HG03064 (cell line): ENCODE measurements around the gene CLIC4.
"Not testable (repeated sequence)": the region's sequence is repeated elsewhere in the genome, so short reads cannot be mapped to it uniquely, and the experiment has no call there.

Experiments used
- ATAC-seq: cut with Tn5 transposase; IDR thresholded peaks from one replicate; pipeline ENCODE4 v1.9.1; 2021; ENCODE audit warnings: low read depth; ENCODE audit not compliant: unreplicated experiment

Gene CLIC4

GRCh38 chr1:24803220-24803619, 58.0 kb downstream of the CLIC4 start:
- no peak for ATAC-seq

GRCh38 chr1:24803987-24804530, 58.8 kb downstream of the CLIC4 start:
- no peak for ATAC-seq

GRCh38 chr1:24805534-24806301, 60.5 kb downstream of the CLIC4 start:
- no peak for ATAC-seq

DNA sequence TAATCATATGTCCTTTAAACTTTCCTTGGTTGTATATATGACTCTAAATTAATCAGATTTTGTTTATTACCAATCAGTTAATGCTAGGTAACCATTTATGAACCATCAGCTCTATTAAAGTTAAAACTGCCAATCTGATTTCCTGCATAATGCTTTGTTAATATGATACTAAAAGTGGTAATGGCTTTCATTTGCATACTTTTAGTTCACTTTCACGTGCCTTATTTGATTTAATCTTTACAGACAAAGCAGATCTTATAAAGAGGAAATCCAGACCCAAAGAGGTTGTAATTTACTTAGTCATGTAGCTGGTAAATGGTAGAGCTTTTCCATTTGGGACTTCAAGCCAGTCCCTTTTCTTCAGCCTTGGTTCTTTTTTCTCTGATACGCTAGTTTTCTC, 61.3 kb downstream of the CLIC4 start:
- ATAC-seq: no peak

- not testable (repeated sequence) for ATAC-seq
These were observed 66.2 kb downstream of the CLIC4 start for GRCh38 chr1:24811494-24811893.

- not testable (repeated sequence) for ATAC-seq
These were observed 75.0 kb downstream of the CLIC4 start for GRCh38 chr1:24820221-24820620.

- no peak for ATAC-seq
These were observed 77.6 kb downstream of the CLIC4 start for GRCh38 chr1:24822887-24823286.

- not testable (repeated sequence) for ATAC-seq
These were observed 78.2 kb downstream of the CLIC4 start for GRCh38 chr1:24823486-24823885.

GRCh38 chr1:24825174-24825573, 79.9 kb downstream of the CLIC4 start:
- ATAC-seq: no peak

DNA sequence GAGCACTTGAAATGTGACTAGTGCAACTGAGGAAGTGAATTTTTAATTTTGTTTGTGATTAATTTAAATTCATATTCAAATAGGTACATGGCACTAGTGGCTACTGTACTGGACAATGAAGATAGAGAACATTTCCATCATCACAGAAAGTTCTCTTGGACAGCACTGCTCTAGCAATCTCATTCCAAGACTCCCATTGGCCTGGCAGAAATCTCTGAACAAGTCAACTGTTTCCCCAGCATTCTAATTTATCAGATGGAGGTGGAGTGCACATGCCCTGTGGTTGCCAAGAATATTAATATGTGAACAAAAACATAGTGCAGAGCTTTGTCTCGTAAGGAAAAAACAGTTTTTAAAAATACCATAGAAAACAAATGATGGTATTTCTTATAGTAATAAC, 81.3 kb downstream of the CLIC4 start:
- ATAC-seq: no peak

DNA sequence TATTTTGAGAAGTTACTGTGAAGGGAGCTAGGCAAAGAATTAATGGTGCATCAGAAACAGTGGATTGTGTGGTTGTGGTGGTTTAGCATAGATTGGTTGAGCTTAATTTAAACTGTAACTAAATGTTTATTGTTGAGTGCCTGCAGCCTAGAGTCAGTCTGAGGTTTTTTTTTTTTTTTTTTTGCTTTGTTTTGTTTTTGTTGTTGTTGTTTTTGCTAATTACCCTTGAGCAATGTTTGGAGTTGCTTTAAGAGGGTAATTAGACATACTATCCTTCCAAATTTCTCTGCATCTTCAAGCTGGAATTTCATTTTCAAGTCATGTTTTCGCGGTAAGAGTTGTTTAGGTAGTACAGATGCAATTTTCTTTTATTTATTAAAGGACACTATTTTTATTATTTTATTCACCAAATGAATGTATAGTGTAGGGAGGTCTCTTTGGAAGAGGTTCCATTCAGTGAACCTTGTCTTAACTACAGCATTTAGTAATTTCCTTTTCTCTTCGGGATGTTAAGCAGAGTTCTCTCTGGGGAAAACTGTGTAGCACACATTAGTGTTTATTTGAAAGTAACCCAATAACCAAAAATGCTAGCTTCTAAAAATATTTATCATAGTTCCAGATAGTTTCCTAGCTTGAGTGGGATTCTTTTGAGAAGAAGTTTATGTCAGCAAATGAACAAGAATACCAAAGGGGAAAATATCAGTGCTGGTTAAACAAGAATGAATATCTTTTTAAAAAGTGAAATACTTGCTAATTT, 82.3 kb downstream of the CLIC4 start:
- no peak for ATAC-seq

- no peak for ATAC-seq
These were observed 83.1 kb downstream of the CLIC4 start for GRCh38 chr1:24828183-24828886.

DNA sequence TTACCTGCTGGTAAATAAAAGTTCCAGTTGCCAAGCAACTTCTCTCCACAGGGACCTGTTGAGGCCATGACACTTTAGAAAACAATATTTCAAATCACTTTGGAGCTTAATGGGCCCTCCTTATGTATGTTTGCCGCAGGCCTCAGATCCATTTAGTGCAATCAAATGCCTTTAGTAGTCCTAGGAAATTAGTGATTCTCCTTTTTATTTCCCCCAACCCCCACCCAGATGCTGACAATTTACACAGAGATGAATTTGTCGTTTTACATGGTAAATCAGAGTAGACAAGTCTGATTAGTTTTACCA, 83.6 kb downstream of the CLIC4 start:
- ATAC-seq: no peak

GRCh38 chr1:24830680-24831272, 85.5 kb downstream of the CLIC4 start:
- no peak for ATAC-seq

DNA sequence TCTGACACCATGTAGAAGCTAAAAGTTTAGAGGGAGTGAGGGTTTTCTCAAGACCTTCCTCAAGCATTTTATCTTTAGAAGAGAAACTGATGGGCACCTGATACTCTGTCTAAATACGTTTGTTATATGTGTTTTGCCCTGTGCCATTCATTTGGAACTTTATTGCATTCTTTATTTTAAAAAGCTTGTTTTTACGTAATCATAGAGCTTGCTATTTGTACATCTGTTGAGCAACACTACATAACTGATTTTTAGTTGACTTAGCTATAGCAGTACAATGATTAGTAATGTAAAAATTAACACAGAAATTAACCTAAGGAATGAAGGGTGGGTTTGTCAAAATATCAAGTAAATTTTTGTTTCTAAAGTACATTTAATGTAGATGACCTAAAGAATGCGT, 96.3 kb downstream of the CLIC4 start:
- no peak for ATAC-seq

DNA sequence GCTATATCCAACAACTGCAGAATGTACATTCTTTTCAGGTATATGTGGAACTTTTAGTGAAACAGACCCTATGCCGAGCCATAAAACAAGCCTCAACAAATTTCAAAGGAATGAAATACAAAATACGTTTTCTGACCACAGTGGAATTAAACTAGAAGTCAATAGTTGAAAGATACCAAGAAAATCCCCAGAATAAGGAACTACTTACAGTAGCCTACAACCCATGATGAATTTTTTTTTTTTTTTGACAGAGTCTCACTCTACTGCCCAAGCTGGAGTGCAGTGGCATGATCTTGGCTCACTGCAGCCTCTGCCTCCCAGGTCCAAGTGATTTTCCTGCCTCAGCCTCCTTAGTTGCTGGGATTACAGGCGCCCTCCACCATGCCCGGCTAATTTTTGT, 101.4 kb downstream of the CLIC4 start:
- no peak for ATAC-seq

DNA sequence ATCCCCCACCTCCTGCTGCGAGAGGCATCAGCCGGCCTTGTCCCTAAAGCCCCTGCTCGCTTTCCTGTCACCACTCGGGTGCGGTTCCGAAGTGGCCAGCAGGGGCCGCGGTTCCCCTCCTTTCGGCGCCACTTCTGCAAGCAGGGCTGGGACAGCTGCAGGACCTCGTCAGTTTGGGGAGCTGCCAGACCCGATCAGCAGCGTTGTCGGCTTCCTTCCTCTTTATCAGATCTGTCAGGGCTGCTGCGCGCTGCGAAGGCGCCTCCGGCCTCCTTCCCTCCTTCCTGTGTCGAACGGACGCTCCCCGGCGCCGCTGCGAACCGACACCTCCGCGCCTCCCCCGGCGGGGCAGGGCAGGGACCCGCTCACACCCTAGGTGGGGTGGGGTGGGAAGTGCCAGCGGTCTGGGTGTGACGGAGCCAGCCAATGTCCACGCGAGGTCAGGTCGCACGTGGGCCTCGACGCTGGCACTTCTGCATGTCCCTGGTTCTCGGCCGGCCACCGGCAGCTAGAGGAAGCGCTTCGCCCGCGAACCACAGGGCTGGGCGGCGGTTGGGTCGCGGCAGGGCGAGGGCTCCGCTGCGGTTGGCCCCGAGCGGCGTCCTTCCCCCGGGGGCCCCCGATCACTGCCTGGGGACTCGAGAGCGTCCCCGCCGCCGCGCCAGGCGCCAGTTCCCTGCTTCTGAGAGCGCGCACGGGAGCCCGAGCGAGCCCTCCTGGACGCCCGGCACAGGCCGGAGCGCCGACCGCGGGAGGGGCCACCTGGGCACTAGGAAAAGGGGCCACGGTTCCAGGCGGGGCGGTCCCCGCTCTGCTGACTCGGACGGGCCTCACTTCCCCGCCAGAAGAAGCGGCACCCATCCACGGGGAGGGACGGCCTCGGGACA, 103.0 kb downstream of the CLIC4 start:
- peak; percentile 82 for ATAC-seq

DNA sequence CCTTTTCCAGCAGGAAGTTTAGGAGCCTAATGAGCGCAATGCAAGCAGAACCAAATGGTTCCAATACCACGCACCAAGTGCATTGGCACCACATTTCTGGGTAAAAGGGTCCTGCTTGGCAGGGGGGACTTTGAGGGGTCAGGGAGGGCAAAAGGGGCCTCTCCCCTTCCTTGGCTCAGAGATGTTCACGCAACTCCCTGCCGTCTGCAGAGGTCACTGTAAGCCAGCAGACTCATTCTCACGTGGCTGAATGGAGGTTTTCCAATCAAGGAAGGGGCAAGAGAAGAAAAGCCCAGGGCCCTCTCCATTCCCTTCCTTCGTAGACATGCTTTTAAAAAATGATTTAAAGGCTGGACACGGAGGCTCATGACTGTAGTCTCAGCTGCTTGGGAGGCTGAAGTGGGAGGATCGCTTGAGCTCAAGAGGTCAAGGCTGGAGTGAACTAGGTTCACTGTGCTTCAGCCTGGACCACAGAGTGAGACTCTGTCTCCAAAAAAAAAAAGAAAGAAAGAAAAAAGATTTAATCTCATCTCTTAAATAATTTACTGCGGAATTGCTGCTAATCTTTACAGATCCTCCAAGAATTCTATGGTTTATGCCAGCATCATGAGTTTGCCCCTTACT, 104.5 kb downstream of the CLIC4 start:
- ATAC-seq: no peak

- ATAC-seq: no peak
These were observed 105.2 kb downstream of the CLIC4 start for GRCh38 chr1:24850328-24850920.
